Measurements from ENCODE around the gene ATP5F1E.

Gene ATP5F1E

DNA sequence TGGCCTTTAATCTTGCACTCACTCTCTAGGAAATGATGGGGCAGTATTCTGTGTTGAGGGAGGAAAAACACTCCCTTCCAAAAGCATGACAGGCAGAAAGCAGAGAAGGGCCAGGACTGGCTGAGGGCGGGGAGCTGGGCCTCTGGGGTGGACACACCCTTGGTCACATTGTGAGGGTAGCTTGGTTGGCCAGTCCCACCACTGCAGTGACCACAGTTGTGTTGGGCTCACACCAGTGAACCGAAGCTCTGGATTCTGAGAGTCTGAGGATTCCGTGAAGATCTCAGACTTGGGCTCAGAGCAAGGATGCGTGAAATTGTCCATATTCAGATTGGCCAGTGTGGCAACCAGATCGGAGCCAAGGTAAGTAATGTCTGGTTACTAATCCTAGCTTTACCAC is 12.9 kb downstream of the ATP5F1E start, which contains the start of gene TUBB1:
TSS of gene TUBB1 (plus strand) at position 213 of the 400 bp plus-strand sequence. CDS start at position 307, 94 bp downstream.
- Histone ChIP-seq H3K4me3 (ENCODE audit: low read depth, low read length, poor library complexity, severe bottlenecking) (no peak within 1 kb of the TSS), H4K20me1 (ENCODE audit: insufficient read depth, low read length) (no peaks in the 10 kb centered on the region), H3K9me3 (ENCODE audit: low read length) (no peaks in the 10 kb centered on the region), H3F3A (ENCODE audit: insufficient read depth, low read length) (no peaks in the 10 kb centered on the region), H3K4me1 (ENCODE audit: insufficient read depth, low read length, severe bottlenecking) (peaks cover 24% of the 10 kb centered on the region), H3K9ac (ENCODE audit: low read length) (no peak within 1 kb of the TSS), H3K79me2 (ENCODE audit: insufficient read depth, low read length) (no peaks in the 10 kb centered on the region), H3K27ac (ENCODE audit: low read depth, low read length, poor library complexity, severe bottlenecking) (no peak within 1 kb of the TSS), H3K36me3 (ENCODE audit: insufficient read depth, low read length) (peaks cover 22% of the 10 kb centered on the region), H3K9me2 (ENCODE audit: low read depth, low read length) (no peaks in the 10 kb centered on the region), H3K27me3 (ENCODE audit: insufficient read depth, low read length) (no peaks in the 10 kb centered on the region), H2AFZ (ENCODE audit: low read length) (no peak within 1 kb of the TSS), H3K4me2 (ENCODE audit: low read length) (no peak within 1 kb of the TSS)
- TF ChIP-seq CTCF (IDR thresholded peaks at IDR 0.05; ENCODE audit: low read length) (no peak), EZH2 (IDR thresholded peaks at IDR 0.05; ENCODE audit: borderline replicate concordance, low read length) (no peak)

DNA sequence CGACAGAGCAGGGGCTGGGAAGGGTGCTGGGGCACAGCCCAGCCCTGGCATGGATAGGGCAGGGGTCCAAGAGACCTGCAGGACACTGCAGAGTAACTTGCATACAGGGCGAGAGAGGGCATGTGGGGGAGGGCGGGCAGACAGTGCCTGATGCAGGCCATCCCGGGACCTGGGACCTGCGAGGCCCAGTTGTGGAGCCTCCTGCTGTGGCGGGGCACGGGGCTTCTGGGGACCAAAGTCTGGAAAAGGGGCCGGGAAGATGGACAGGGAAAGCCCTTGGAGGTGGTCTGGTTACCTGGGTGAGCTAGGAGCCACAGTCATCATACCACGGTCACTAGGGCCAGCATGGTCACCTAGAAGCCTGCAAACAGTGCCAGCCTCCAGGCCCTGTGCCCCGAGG is 13.3 kb downstream of the ATP5F1E start:
- no peaks in the 10 kb centered on the region for H3K79me2 ChIP-seq (ENCODE audit: insufficient read depth, low read length)
- H3K4me2 ChIP-seq (ENCODE audit: low read length): no peak overlapping the region
- H3K27me3 ChIP-seq (ENCODE audit: insufficient read depth, low read length): no peaks in the 10 kb centered on the region
- H2AFZ ChIP-seq (ENCODE audit: low read length): no peak overlapping the region
- peaks cover 27% of the 10 kb centered on the region for H3K4me1 ChIP-seq (ENCODE audit: insufficient read depth, low read length, severe bottlenecking)
- no peak overlapping the region for H3K9ac ChIP-seq (ENCODE audit: low read length)
- H4K20me1 ChIP-seq (ENCODE audit: insufficient read depth, low read length): no peaks in the 10 kb centered on the region
- H3K9me2 ChIP-seq (ENCODE audit: low read depth, low read length): no peaks in the 10 kb centered on the region
- no peaks in the 10 kb centered on the region for H3K9me3 ChIP-seq (ENCODE audit: low read length)
- H3K27ac ChIP-seq (ENCODE audit: low read depth, low read length, poor library complexity, severe bottlenecking): no peak overlapping the region
- peaks cover 18% of the 10 kb centered on the region for H3K36me3 ChIP-seq (ENCODE audit: insufficient read depth, low read length)
- H3F3A ChIP-seq (ENCODE audit: insufficient read depth, low read length): no peaks in the 10 kb centered on the region
- TF ChIP-seq CTCF (IDR thresholded peaks at IDR 0.05; ENCODE audit: low read length) (no peak), EZH2 (IDR thresholded peaks at IDR 0.05; ENCODE audit: borderline replicate concordance, low read length) (no peak)
- no peak overlapping the region for H3K4me3 ChIP-seq (ENCODE audit: low read depth, low read length, poor library complexity, severe bottlenecking)

DNA sequence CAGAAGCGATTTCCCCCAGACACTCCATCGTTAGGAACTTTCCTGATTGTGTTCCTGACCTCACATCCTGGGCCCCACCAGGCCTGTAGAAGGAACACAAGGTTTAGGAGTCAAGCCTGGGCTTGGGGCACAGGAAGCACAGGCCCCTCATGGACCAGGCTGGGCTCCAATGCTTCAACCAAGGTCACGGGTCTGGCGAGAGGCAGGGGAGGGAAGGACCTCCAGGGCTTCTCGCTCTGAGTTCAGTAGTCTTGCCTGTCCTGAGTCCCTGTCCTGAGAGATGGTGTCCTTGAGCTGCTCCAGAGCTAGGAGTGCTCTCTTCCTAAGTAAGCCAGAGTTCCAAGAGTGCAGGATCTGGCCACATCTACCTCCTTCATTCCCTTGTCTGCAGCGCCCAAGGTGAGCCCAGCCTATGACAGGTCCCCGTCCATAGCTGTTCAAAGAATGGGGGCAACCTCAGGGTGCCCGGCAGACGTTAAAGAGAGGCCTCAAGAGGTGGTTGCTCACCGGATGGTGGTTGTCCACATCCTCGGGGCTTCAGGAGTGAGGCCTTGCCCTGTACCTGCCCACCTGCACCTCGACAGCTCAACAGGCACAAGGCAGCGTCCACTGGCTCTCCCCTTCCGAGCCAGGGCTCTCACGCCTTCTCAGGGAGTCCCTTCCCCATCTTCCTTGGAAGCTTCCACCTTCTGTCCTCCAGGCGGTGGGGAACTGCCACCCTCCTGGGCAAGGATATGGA is 14.5 kb downstream of the ATP5F1E start:
- H3K79me2 ChIP-seq (ENCODE audit: insufficient read depth, low read length): no peaks in the 10 kb centered on the region
- H3K36me3 ChIP-seq (ENCODE audit: insufficient read depth, low read length): peaks cover 6% of the 10 kb centered on the region
- no peaks in the 10 kb centered on the region for H3F3A ChIP-seq (ENCODE audit: insufficient read depth, low read length)
- H2AFZ ChIP-seq (ENCODE audit: low read length): no peak overlapping the region
- H3K9me3 ChIP-seq (ENCODE audit: low read length): no peaks in the 10 kb centered on the region
- peak overlapping the region; percentile 8; the same call in 1 of the 2 replicates for H3K9ac ChIP-seq (ENCODE audit: low read length)
- no peaks in the 10 kb centered on the region for H4K20me1 ChIP-seq (ENCODE audit: insufficient read depth, low read length)
- 0 out of 2 replicates have a peak overlapping the region, but pooled peaks have one; percentile 42 for H3K4me2 ChIP-seq (ENCODE audit: low read length)
- no peak overlapping the region for H3K4me3 ChIP-seq (ENCODE audit: low read depth, low read length, poor library complexity, severe bottlenecking)
- no peaks in the 10 kb centered on the region for H3K27me3 ChIP-seq (ENCODE audit: insufficient read depth, low read length)
- no peaks in the 10 kb centered on the region for H3K9me2 ChIP-seq (ENCODE audit: low read depth, low read length)
- peaks cover 27% of the 10 kb centered on the region for H3K4me1 ChIP-seq (ENCODE audit: insufficient read depth, low read length, severe bottlenecking)
- TF ChIP-seq CTCF (IDR thresholded peaks at IDR 0.05; ENCODE audit: low read length) (no peak), EZH2 (IDR thresholded peaks at IDR 0.05; ENCODE audit: borderline replicate concordance, low read length) (no peak)
- H3K27ac ChIP-seq (ENCODE audit: low read depth, low read length, poor library complexity, severe bottlenecking): peak overlapping the region; percentile 76
